H9 (cell line): ENCODE data around the gene NSD1. TPM values are rescaled to one million over a fixed set of nuclear protein-coding genes. Genes with fewer than 3 reads are reported as not detected.

Experiments
- DNase-seq: peaks from one replicate; pipeline ENCODE4 v3.0.0-alpha.2; 2017
- H2AFZ ChIP-seq: one replicate; pipeline ENCODE4 v1.6.1; 2013; ENCODE audit warnings: mild to moderate bottlenecking, low read length, control low read depth, moderate library complexity
- H2AK5ac ChIP-seq: 2 replicates; pipeline ENCODE4 v1.6.1; 2013; ENCODE audit warnings: low read length, control low read depth, mixed read lengths; ENCODE audit not compliant: insufficient read length
- H2BK120ac ChIP-seq: one replicate; pipeline ENCODE4 v1.6.1; 2013; ENCODE audit warnings: low read depth, mild to moderate bottlenecking, low read length, control low read depth, inconsistent platforms; ENCODE audit not compliant: poor library complexity, severe bottlenecking
- H2BK12ac ChIP-seq: 2 replicates; pipeline ENCODE4 v1.6.1; 2013; ENCODE audit warnings: low read length, control low read depth, mixed read lengths, low read depth; ENCODE audit not compliant: insufficient read length
- H2BK15ac ChIP-seq: 2 replicates; pipeline ENCODE4 v1.6.1; 2013; ENCODE audit warnings: low read depth, low read length, control low read depth
- H2BK20ac ChIP-seq: one replicate; pipeline ENCODE4 v1.6.1; 2013; ENCODE audit warnings: low read depth, mild to moderate bottlenecking, low read length, control low read depth, inconsistent platforms; ENCODE audit not compliant: poor library complexity, severe bottlenecking
- H2BK5ac ChIP-seq: 2 replicates; pipeline ENCODE4 v1.6.1; 2013; ENCODE audit warnings: low read length, control low read depth, mixed read lengths; ENCODE audit not compliant: insufficient read length
- H3K14ac ChIP-seq: 2 replicates; pipeline ENCODE4 v1.6.1; 2013; ENCODE audit warnings: low read length, control low read depth; ENCODE audit not compliant: insufficient read depth
- H3K18ac ChIP-seq: 2 replicates; pipeline ENCODE4 v1.6.1; 2013; ENCODE audit warnings: low read depth, mild to moderate bottlenecking, mixed read lengths, low read length, control low read depth; ENCODE audit not compliant: insufficient read length
- H3K23ac ChIP-seq: 2 replicates; pipeline ENCODE4 v1.6.1; 2013; ENCODE audit warnings: low read length, control low read depth, mixed read lengths, low read depth; ENCODE audit not compliant: insufficient read length
- H3K23me2 ChIP-seq: 2 replicates; pipeline ENCODE4 v1.6.1; 2013; ENCODE audit warnings: low read depth, mild to moderate bottlenecking, mixed read lengths, low read length, control low read depth; ENCODE audit not compliant: insufficient read length, poor library complexity, severe bottlenecking
- H3K27ac ChIP-seq: 2 replicates; pipeline ENCODE4 v1.5.1; 2013; ENCODE audit warnings: low read length, control low read depth, mixed read lengths, low read depth; ENCODE audit not compliant: insufficient read length
- H3K27me3 ChIP-seq: 2 replicates; pipeline ENCODE4 v1.6.1; 2013; ENCODE audit warnings: low read length, control low read depth, inconsistent platforms; ENCODE audit not compliant: insufficient read depth
- H3K4ac ChIP-seq: 2 replicates; pipeline ENCODE4 v1.6.1; 2013; ENCODE audit warnings: low read depth, mild to moderate bottlenecking, control low read depth, inconsistent platforms, low read length, moderate library complexity
- H3K4me1 ChIP-seq: 2 replicates; pipeline ENCODE4 v1.6.1; 2013; ENCODE audit warnings: low read length, control low read depth, inconsistent platforms; ENCODE audit not compliant: insufficient read depth
- H3K4me2 ChIP-seq: 2 replicates; pipeline ENCODE4 v1.6.1; 2013; ENCODE audit warnings: low read length, control low read depth, mixed read lengths; ENCODE audit not compliant: insufficient read length, insufficient read depth
- H3K56ac ChIP-seq: 2 replicates; pipeline ENCODE4 v1.6.1; 2013; ENCODE audit warnings: low read depth, mild to moderate bottlenecking, mixed read lengths, low read length, control low read depth; ENCODE audit not compliant: insufficient read length
- H3K79me1 ChIP-seq: 2 replicates; pipeline ENCODE4 v1.6.1; 2013; ENCODE audit warnings: low read depth, mild to moderate bottlenecking, moderate library complexity, low read length, control low read depth, inconsistent platforms; ENCODE audit not compliant: insufficient read depth, poor library complexity, severe bottlenecking
- H3K79me2 ChIP-seq: 2 replicates; pipeline ENCODE4 v1.6.1; 2013; ENCODE audit warnings: low read length, control low read depth, inconsistent platforms; ENCODE audit not compliant: insufficient read depth
- H3K9ac ChIP-seq: 2 replicates; pipeline ENCODE4 v1.6.1; 2013; ENCODE audit warnings: low read length, control low read depth, mixed read lengths; ENCODE audit not compliant: insufficient read length; ENCODE audit errors: extremely low read depth
- H3K9me3 ChIP-seq: one replicate; pipeline ENCODE4 v1.6.1; 2013; ENCODE audit warnings: low read depth, low read length, inconsistent platforms; ENCODE audit not compliant: control insufficient read depth
- H3T11ph ChIP-seq: one replicate; pipeline ENCODE4 v1.6.1; 2013; ENCODE audit warnings: mild to moderate bottlenecking, low read length, control low read depth, inconsistent platforms
- H4K20me1 ChIP-seq: one replicate; pipeline ENCODE4 v1.6.1; 2013; ENCODE audit not compliant: control insufficient read depth, insufficient read length, insufficient read depth
- H4K5ac ChIP-seq: 2 replicates; pipeline ENCODE4 v1.6.1; 2013; ENCODE audit warnings: low read depth, mild to moderate bottlenecking, mixed read lengths, low read length, control low read depth; ENCODE audit not compliant: insufficient read length
- H4K8ac ChIP-seq: replicated peaks from 2 replicates; pipeline ENCODE4 v1.6.1; 2013; ENCODE audit warnings: low read length, control low read depth, mixed read lengths, low read depth; ENCODE audit not compliant: insufficient read length
- H4K91ac ChIP-seq: 2 replicates; pipeline ENCODE4 v1.6.1; 2013; ENCODE audit warnings: low read depth, mild to moderate bottlenecking, moderate library complexity, mixed read lengths, low read length, control low read depth; ENCODE audit not compliant: insufficient read length
- H3K27ac Mint-ChIP-seq, 3 experiments: 2 replicates in 2 of 3; 3 replicates in 1 of 3; pipeline ENCODE4 v1.8.0; 2020 to 2021; ENCODE audit warnings: mixed read lengths in 3 of 3, mild to moderate bottlenecking in 1 of 3, moderate library complexity in 1 of 3
- H3K27me3 Mint-ChIP-seq: 2 replicates; pipeline ENCODE4 v1.8.0; 2021; ENCODE audit warnings: low read depth, mild to moderate bottlenecking, moderate library complexity, mixed read lengths
- H3K36me3 Mint-ChIP-seq, 3 experiments: 2 replicates in 2 of 3; 3 replicates in 1 of 3; pipeline ENCODE4 v1.8.0; 2020 to 2021; ENCODE audit warnings: low read depth in 3 of 3, mixed read lengths in 3 of 3; ENCODE audit not compliant: insufficient read depth in 1 of 3
- H3K4me1 Mint-ChIP-seq, 2 experiments: 2 replicates each; pipeline ENCODE4 v1.8.0; 2020; ENCODE audit warnings: mixed read lengths in 2 of 2
- H3K4me3 Mint-ChIP-seq, 2 experiments: 2 replicates in 1 of 2; 3 replicates in 1 of 2; pipeline ENCODE4 v1.8.0; 2020 to 2021; ENCODE audit warnings: mild to moderate bottlenecking in 2 of 2, mixed read lengths in 2 of 2, moderate library complexity in 1 of 2
- H3K9me3 Mint-ChIP-seq, 2 experiments: 2 replicates in 1 of 2; 3 replicates in 1 of 2; pipeline ENCODE4 v1.8.0; 2020; ENCODE audit warnings: mild to moderate bottlenecking in 2 of 2, mixed read lengths in 2 of 2, moderate library complexity in 1 of 2
- WGBS: extraction: QIAGEN DNeasy Blood & Tissue Kit; methylation state at CpG from one replicate; pipeline ENCODE4 v1.1.7; 2013; ENCODE audit warnings: missing lambda C conversion rate, low lambda C conversion rate, mixed read lengths; ENCODE audit not compliant: insufficient read length; ENCODE audit errors: extremely low coverage; 5-methylcytosine and 5-hydroxymethylcytosine counted together
- total RNA-seq: library from RNA; stranded (reverse); gene quantifications from 2 replicates; pipeline ENCODE4 v1.2.1, GENCODE V29; 2021
- TF ChIP-seq, protein P1 (sequence below): fragments of 200-600 bp; sonication (generic); conservative IDR thresholded peaks from 3 replicates; pipeline ENCODE4 v1.8.0; 2021; ENCODE audit warnings: antibody characterized with exemption, mild to moderate bottlenecking

NSD1 gene
- total RNA-seq, 1 experiment from 2014 or later = 213 TPM

DNA sequence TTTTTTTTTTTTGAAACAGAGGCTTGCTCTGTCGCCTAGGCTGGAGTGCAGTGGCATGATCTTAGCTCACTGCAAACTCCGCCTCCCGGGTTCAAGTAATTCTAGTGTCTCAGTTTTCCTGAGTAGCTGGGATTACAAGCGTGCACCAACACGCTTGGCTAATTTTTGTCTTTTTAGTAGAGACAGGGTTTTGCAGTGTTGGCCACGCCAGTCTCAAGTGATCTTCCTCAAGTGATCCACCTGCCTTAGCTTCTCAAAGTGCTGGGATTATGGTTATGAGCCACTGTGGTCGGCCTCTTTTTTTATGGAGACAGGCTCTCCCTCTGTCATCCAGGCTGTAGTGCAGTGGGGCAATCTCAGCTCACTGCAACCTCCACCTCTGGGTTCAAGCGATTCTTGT lies 87.0 kb downstream of the NSD1 start:
- H2AK5ac ChIP-seq = no peak overlapping the region
- H3K4me3 Mint-ChIP-seq = no peak overlapping the region
- no peak overlapping the region for H3K23ac ChIP-seq
- H3K27ac Mint-ChIP-seq = peak overlapping the region in 2 of 3 experiments; percentile 22 to 80; a peak in 2 of 7 replicates
- H2BK12ac ChIP-seq = no peak overlapping the region
- no peaks in the 10 kb centered on the region for H3K4me1 ChIP-seq
- H3K4me2 ChIP-seq = no peak overlapping the region
- H3K9me3 ChIP-seq = no peaks in the 10 kb centered on the region
- H4K5ac ChIP-seq = no peak overlapping the region
- no peak overlapping the region for H3T11ph ChIP-seq
- H2BK120ac ChIP-seq = no peak overlapping the region
- peaks cover 7 to 55% (median 49%) of the 10 kb centered on the region in 3 experiments; a peak in 6 of 7 replicates for H3K36me3 Mint-ChIP-seq
- no peak overlapping the region for H2BK5ac ChIP-seq
- no peaks in the 10 kb centered on the region for H4K20me1 ChIP-seq
- peaks cover 2 to 10% of the 10 kb centered on the region in 2 experiments; a peak in 3 of 4 replicates for H3K4me1 Mint-ChIP-seq
- no peak overlapping the region for H2BK15ac ChIP-seq
- no peak overlapping the region for H3K18ac ChIP-seq
- H3K4ac ChIP-seq = no peak overlapping the region
- H4K8ac ChIP-seq = no peak overlapping the region
- no CpG with 5 or more reads among the region's 8 CpGs for WGBS
- no peak overlapping the region for H3K56ac ChIP-seq
- no peak overlapping the region for H3K9ac ChIP-seq
- TF ChIP-seq, protein P1, sequence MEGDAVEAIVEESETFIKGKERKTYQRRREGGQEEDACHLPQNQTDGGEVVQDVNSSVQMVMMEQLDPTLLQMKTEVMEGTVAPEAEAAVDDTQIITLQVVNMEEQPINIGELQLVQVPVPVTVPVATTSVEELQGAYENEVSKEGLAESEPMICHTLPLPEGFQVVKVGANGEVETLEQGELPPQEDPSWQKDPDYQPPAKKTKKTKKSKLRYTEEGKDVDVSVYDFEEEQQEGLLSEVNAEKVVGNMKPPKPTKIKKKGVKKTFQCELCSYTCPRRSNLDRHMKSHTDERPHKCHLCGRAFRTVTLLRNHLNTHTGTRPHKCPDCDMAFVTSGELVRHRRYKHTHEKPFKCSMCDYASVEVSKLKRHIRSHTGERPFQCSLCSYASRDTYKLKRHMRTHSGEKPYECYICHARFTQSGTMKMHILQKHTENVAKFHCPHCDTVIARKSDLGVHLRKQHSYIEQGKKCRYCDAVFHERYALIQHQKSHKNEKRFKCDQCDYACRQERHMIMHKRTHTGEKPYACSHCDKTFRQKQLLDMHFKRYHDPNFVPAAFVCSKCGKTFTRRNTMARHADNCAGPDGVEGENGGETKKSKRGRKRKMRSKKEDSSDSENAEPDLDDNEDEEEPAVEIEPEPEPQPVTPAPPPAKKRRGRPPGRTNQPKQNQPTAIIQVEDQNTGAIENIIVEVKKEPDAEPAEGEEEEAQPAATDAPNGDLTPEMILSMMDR = no peak
- H2AFZ ChIP-seq = no peak overlapping the region
- H3K79me2 ChIP-seq = peaks cover 26% of the 10 kb centered on the region; the same call in 1 of the 2 replicates
- H3K79me1 ChIP-seq = peaks cover 3% of the 10 kb centered on the region
- no peaks in the 10 kb centered on the region for H3K27me3 ChIP-seq
- H3K14ac ChIP-seq = no peak overlapping the region
- no peak for DNase-seq
- H3K27me3 Mint-ChIP-seq = no peaks in the 10 kb centered on the region
- no peak overlapping the region for H3K27ac ChIP-seq
- H4K91ac ChIP-seq = no peak overlapping the region
- H2BK20ac ChIP-seq = no peak overlapping the region
- H3K23me2 ChIP-seq = no peaks in the 10 kb centered on the region
- no peaks in the 10 kb centered on the region for H3K9me3 Mint-ChIP-seq
